Cardiac muscle cell (in vitro differentiated cells and primary cell): ENCODE measurements around the gene BCL2L1. TPM values are rescaled to one million over a fixed set of nuclear protein-coding genes. Genes with fewer than 3 reads are reported as not detected.
A peak's percentile ranks its signal among the peaks of the same experiment; 100 is the strongest.

Experiments used
- DNase-seq, 2 donors: peaks; one replicate each; pipeline versions ENCODE4 v3.0.0 to v3.0.0-alpha.2; 2010 to 2017; ENCODE audit warnings: low read depth in 1 of 2, low spot score in 1 of 2
- H3K27ac ChIP-seq: fragments of 200-600 bp; sonication (generic); 2 replicates; pipeline ENCODE4 v1.5.1; 2016
- H3K27me3 ChIP-seq: fragments of 200-600 bp; sonication (generic); 2 replicates; pipeline ENCODE4 v1.6.0; 2016; ENCODE audit warnings: control low read depth
- H3K36me3 ChIP-seq: fragments of 200-600 bp; sonication (generic); 2 replicates; pipeline ENCODE4 v1.5.1; 2016; ENCODE audit warnings: control low read depth
- H3K4me1 ChIP-seq: fragments of 200-600 bp; sonication (generic); 2 replicates; pipeline ENCODE4 v1.8.1; 2017; ENCODE audit warnings: low read depth, mild to moderate bottlenecking, mixed run types
- H3K4me3 ChIP-seq: fragments of 200-600 bp; sonication (generic); 2 replicates; pipeline ENCODE4 v1.5.1; 2016; ENCODE audit warnings: mild to moderate bottlenecking
- H3K9me3 ChIP-seq: fragments of 200-600 bp; sonication (generic); 2 replicates; pipeline ENCODE4 v1.5.1; 2017; ENCODE audit warnings: low read depth, mild to moderate bottlenecking, control low read depth
- CTCF ChIP-seq: IDR thresholded peaks from 2 replicates; pipeline ENCODE4 v1.5.1; 2012; ENCODE audit warnings: low read depth, mild to moderate bottlenecking, low read length
- polyA plus RNA-seq: library from polyadenylated mRNA; unstranded; fragments of >200 nt; fragmentation: Nextera tagmentation; extraction: Ambion mirVana; gene quantifications from 2 replicates; pipeline ENCODE4 v1.2.1, GENCODE V29; 2016
- total RNA-seq: library from RNA; depleted of rRNA; stranded (reverse); fragments of >200 nt; gene quantifications from 2 replicates; pipeline ENCODE4 v1.2.3, GENCODE V29; 2016

The BCL2L1 gene
- total RNA-seq (74.6 and 81.2 TPM in 2 replicates), polyA plus RNA-seq (37.8 and 40.5 TPM in 2 replicates)

GRCh38 chr20:31722257-31723068 is at the start of gene BCL2L1:
Gene BCL2L1, minus strand, starts transcription at chr20:31722868. Its CDS starts 650 bp downstream, at chr20:31722218.
- no peaks in the 10 kb centered on the region for H3K9me3 ChIP-seq
- DNase-seq = peak; percentile 86 to 91
- H3K27ac ChIP-seq = peak within 1 kb of the TSS; percentile 91
- H3K27me3 ChIP-seq = no peaks in the 10 kb centered on the region
- peak within 1 kb of the TSS; percentile 68 for H3K4me3 ChIP-seq
- peak; percentile 82 for TF ChIP-seq CTCF
- H3K4me1 ChIP-seq = peaks cover 34% of the 10 kb centered on the region
- H3K36me3 ChIP-seq = no peaks in the 10 kb centered on the region

GRCh38 chr20:31770243-31770642 is 47.6 kb upstream of the BCL2L1 start:
- Histone ChIP-seq H3K36me3 (peaks cover 19% of the 10 kb centered on the region), H3K4me1 (no peaks in the 10 kb centered on the region), H3K9me3 (no peaks in the 10 kb centered on the region), H3K4me3 (no peak overlapping the region), H3K27ac (no peak overlapping the region), H3K27me3 (no peaks in the 10 kb centered on the region)
- TF ChIP-seq CTCF = no peak
- DNase-seq = no peak

- no peak for DNase-seq
- Histone ChIP-seq H3K4me1 (no peaks in the 10 kb centered on the region), H3K9me3 (no peaks in the 10 kb centered on the region), H3K4me3 (no peak overlapping the region), H3K27ac (no peak overlapping the region), H3K27me3 (no peaks in the 10 kb centered on the region), H3K36me3 (peaks cover 19% of the 10 kb centered on the region)
- no peak for TF ChIP-seq CTCF
These were observed 47.0 kb upstream of the BCL2L1 start for GRCh38 chr20:31769681-31770080.

- no peak overlapping the region for H3K27ac ChIP-seq
- DNase-seq = no peak
- no peaks in the 10 kb centered on the region for H3K4me1 ChIP-seq
- H3K27me3 ChIP-seq = no peaks in the 10 kb centered on the region
- TF ChIP-seq CTCF = no peak
- H3K4me3 ChIP-seq = no peak overlapping the region
- H3K9me3 ChIP-seq = no peaks in the 10 kb centered on the region
- peaks cover 19% of the 10 kb centered on the region for H3K36me3 ChIP-seq
These were observed 45.1 kb upstream of the BCL2L1 start for GRCh38 chr20:31767805-31768204.

- H3K27me3 ChIP-seq = no peaks in the 10 kb centered on the region
- peak in 1 of 2 donors; percentile 60 for DNase-seq
These were observed 42.1 kb upstream of the BCL2L1 start for GRCh38 chr20:31764641-31765305.

More at GRCh38 chr20:31764641-31765305, 42.1 kb upstream of the BCL2L1 start:
- TF ChIP-seq CTCF = no peak
- Histone ChIP-seq H3K4me3 (no peak overlapping the region), H3K9me3 (no peaks in the 10 kb centered on the region), H3K36me3 (peaks cover 13% of the 10 kb centered on the region), H3K27ac (no peak overlapping the region), H3K4me1 (no peaks in the 10 kb centered on the region)
